SK-N-SH (cell line): ENCODE data around the gene CCDC40. TPM values are rescaled to one million over a fixed set of nuclear protein-coding genes. Genes with fewer than 3 reads are reported as not detected.

ENCODE experiments used
- CTCF ChIA-PET: fragments of 300-600, 350-600 bp; formaldehyde crosslinking; extraction: SDS; loops from one replicate; lab custom pipeline; 2021; lab: Yijun Ruan, JAX
- POLR2A ChIA-PET: fragments of 350-600 bp; sonication (Branson Sonifier 250); formaldehyde crosslinking; extraction: SDS; loops from one replicate; lab custom pipeline; 2020; ENCODE audit warnings: antibody characterized with exemption, inconsistent platforms; lab: Yijun Ruan, JAX
- DNase-seq: peaks from one replicate; pipeline ENCODE4 v3.0.0; 2012
- H2AFZ ChIP-seq: fragments of 200-600 bp; sonication (generic); 2 replicates; pipeline ENCODE4 v1.8.1; 2016; ENCODE audit warnings: antibody characterized with exemption, mild to moderate bottlenecking, low read depth
- H3F3A ChIP-seq: fragments of 200-600 bp; sonication (generic); replicated peaks from 2 replicates; pipeline ENCODE3; 2016; ENCODE audit warnings: antibody characterized with exemption, mild to moderate bottlenecking; ENCODE audit not compliant: insufficient read depth
- H3K27ac ChIP-seq, 2 experiments: fragments of 200-500 bp in 1 of 2; fragments of 200-600 bp in 1 of 2; sonication (Bioruptor generic) in 1 of 2; sonication (generic), shearing (Covaris generic) in 1 of 2; 2 replicates each; pipeline versions ENCODE4 v1.5.1 to v1.6.1; 2014 to 2016; ENCODE audit warnings: low read depth in 2 of 2, inconsistent platforms in 1 of 2, low read length in 1 of 2, mild to moderate bottlenecking in 1 of 2, mixed read lengths in 1 of 2
- H3K27me3 ChIP-seq: fragments of 200-600 bp; sonication (generic), shearing (Covaris generic); 2 replicates; pipeline ENCODE4 v1.6.1; 2016; ENCODE audit warnings: mixed run types; ENCODE audit not compliant: insufficient read depth
- H3K36me3 ChIP-seq, 2 experiments: fragments of 200-500 bp in 1 of 2; fragments of 200-600 bp in 1 of 2; sonication (Bioruptor generic) in 1 of 2; sonication (generic) in 1 of 2; replicated peaks in 1 of 2; 2 replicates each; pipeline versions ENCODE3 to v1.5.1; 2014 to 2016; ENCODE audit warnings: low read length in 1 of 2, mild to moderate bottlenecking in 1 of 2; ENCODE audit not compliant: insufficient read depth in 2 of 2, control insufficient read depth in 1 of 2
- H3K4me1 ChIP-seq, 2 experiments: fragments of 200-500 bp in 1 of 2; fragments of 200-600 bp in 1 of 2; sonication (Bioruptor generic) in 1 of 2; sonication (generic), shearing (Covaris generic) in 1 of 2; 2 replicates each; pipeline versions ENCODE4 v1.5.1 to v1.6.1; 2014 to 2016; ENCODE audit warnings: low read depth in 1 of 2, low read length in 1 of 2, mixed run types in 1 of 2; ENCODE audit not compliant: insufficient read depth in 2 of 2, control insufficient read depth in 1 of 2
- H3K4me2 ChIP-seq: fragments of 200-600 bp; sonication (generic), shearing (Covaris generic); 2 replicates; pipeline ENCODE4 v1.6.1; 2017; ENCODE audit warnings: mixed run types
- H3K4me3 ChIP-seq, 2 experiments: fragments of 200-500 bp in 1 of 2; fragments of 200-600 bp in 1 of 2; sonication (Bioruptor generic) in 1 of 2; sonication (generic), shearing (Covaris generic) in 1 of 2; 2 replicates each; pipeline versions ENCODE4 v1.5.1 to v1.8.1; 2014 to 2016; ENCODE audit warnings: low read depth in 2 of 2, inconsistent platforms in 1 of 2, low read length in 1 of 2, mild to moderate bottlenecking in 1 of 2, mixed read lengths in 1 of 2, moderate library complexity in 1 of 2
- H3K79me2 ChIP-seq: fragments of 200-600 bp; sonication (generic); 2 replicates; pipeline ENCODE4 v1.8.1; 2017; ENCODE audit warnings: mild to moderate bottlenecking; ENCODE audit not compliant: insufficient read depth
- H3K9ac ChIP-seq: fragments of 200-600 bp; sonication (generic); 2 replicates; pipeline ENCODE4 v1.6.1; 2017; ENCODE audit warnings: mixed run types
- H3K9me2 ChIP-seq: fragments of 200-600 bp; sonication (generic); 2 replicates; pipeline ENCODE4 v1.6.1; 2017; ENCODE audit warnings: mixed run types
- H3K9me3 ChIP-seq: fragments of 200-600 bp; sonication (generic); 2 replicates; pipeline ENCODE4 v1.6.1; 2017; ENCODE audit warnings: mixed run types, mild to moderate bottlenecking, moderate library complexity
- H4K20me1 ChIP-seq: fragments of 200-600 bp; sonication (generic); 2 replicates; pipeline ENCODE4 v1.6.1; 2017; ENCODE audit warnings: mild to moderate bottlenecking, mixed run types; ENCODE audit not compliant: insufficient read depth
- CTCF ChIP-seq: fragments of 200-600 bp; sonication (generic); IDR thresholded peaks from 2 replicates; pipeline ENCODE4 v1.6.1; 2017; ENCODE audit warnings: antibody characterized with exemption, mild to moderate bottlenecking, moderate library complexity
- EP300 ChIP-seq, 2 experiments: IDR thresholded peaks; 2 replicates each; pipeline versions ENCODE4 v1.4.0 to v1.6.1; 2012; ENCODE audit warnings: borderline replicate concordance in 1 of 2, low read depth in 1 of 2, low read length in 1 of 2
- EZH2phosphoT487 ChIP-seq: fragments of 200-600 bp; sonication (generic); IDR thresholded peaks from 2 replicates; pipeline ENCODE4 v1.6.1; 2017; ENCODE audit warnings: low read depth, mixed run types, mild to moderate bottlenecking, antibody characterized with exemption, moderate library complexity, borderline replicate concordance
- FOSL2 ChIP-seq: IDR thresholded peaks from 2 replicates; pipeline ENCODE4 v1.4.0; 2012; ENCODE audit warnings: low read depth, mild to moderate bottlenecking, moderate library complexity, borderline replicate concordance
- FOXJ3 ChIP-seq: sonication (generic); formaldehyde crosslinking; IDR thresholded peaks from 2 replicates; pipeline ENCODE4 v1.5.1; 2020; ENCODE audit warnings: mild to moderate bottlenecking, missing genetic modification reagents
- FOXM1 ChIP-seq: IDR thresholded peaks from 2 replicates; pipeline ENCODE4 v1.4.0; 2012; ENCODE audit warnings: low read depth, mild to moderate bottlenecking
- GABPA ChIP-seq: IDR thresholded peaks from 2 replicates; pipeline ENCODE4 v1.4.0; 2012; ENCODE audit warnings: low read depth, mild to moderate bottlenecking
- GATA2 ChIP-seq: sonication (generic); formaldehyde crosslinking; IDR thresholded peaks from 2 replicates; pipeline ENCODE4 v1.5.0; 2020; ENCODE audit warnings: mild to moderate bottlenecking, missing genetic modification reagents
- IRF3 ChIP-seq: fragments of 150-350 bp; IDR thresholded peaks from 2 replicates; pipeline ENCODE4 v1.6.1; 2016; ENCODE audit warnings: mild to moderate bottlenecking, low read depth, low read length
- MAX ChIP-seq: IDR thresholded peaks from 2 replicates; pipeline ENCODE4 v1.4.0; 2012; ENCODE audit warnings: low read depth
- MXI1 ChIP-seq: IDR thresholded peaks from 2 replicates; pipeline ENCODE4 v1.6.1; 2012; ENCODE audit warnings: mild to moderate bottlenecking, low read depth, low read length, improper control_type of control experiment
- NFIC ChIP-seq: IDR thresholded peaks from 2 replicates; pipeline ENCODE4 v1.4.0; 2012; ENCODE audit warnings: borderline replicate concordance
- NRF1 ChIP-seq: IDR thresholded peaks from 2 replicates; pipeline ENCODE4 v1.6.1; 2012; ENCODE audit warnings: low read depth, mild to moderate bottlenecking, low read length
- POLR2AphosphoS5 ChIP-seq: IDR thresholded peaks from 2 replicates; pipeline ENCODE4 v1.6.1; 2012; ENCODE audit warnings: low read depth, low read length
- RAD21 ChIP-seq: IDR thresholded peaks from 2 replicates; pipeline ENCODE4 v1.6.1; 2012; ENCODE audit warnings: mild to moderate bottlenecking, low read length
- RFX5 ChIP-seq: IDR thresholded peaks from 2 replicates; pipeline ENCODE4 v1.6.1; 2012; ENCODE audit warnings: mild to moderate bottlenecking, improper control_type of control experiment, low read length
- RXRA ChIP-seq: IDR thresholded peaks from 2 replicates; pipeline ENCODE4 v1.4.0; 2012; ENCODE audit warnings: low read depth, mild to moderate bottlenecking, borderline replicate concordance
- SMC3 ChIP-seq: IDR thresholded peaks from 2 replicates; pipeline ENCODE4 v1.6.1; 2012; ENCODE audit warnings: low read depth, low read length, improper control_type of control experiment
- WGBS: methylation state at CpG from one replicate; pipeline ENCODE4 v1.1.6; 2017; ENCODE audit warnings: low lambda C conversion rate; 5-methylcytosine and 5-hydroxymethylcytosine counted together
- polyA plus RNA-seq, 3 experiments: library from polyadenylated mRNA; depleted of rRNA; stranded (reverse); fragments of >200 nt; gene quantifications; 2 replicates each; pipeline ENCODE4 v1.2.3, GENCODE V29; 2012

Gene CCDC40
- polyA plus RNA-seq, 1 of the 3 experiments (the other 2 are of a cell fraction), result 17.3 TPM

- Histone ChIP-seq H3K4me1 (peaks cover 6 to 22% of the 10 kb centered on the region in 2 experiments; a peak in 3 of 4 replicates), H2AFZ (no peak overlapping the region), H3K9ac (no peak overlapping the region), H4K20me1 (no peaks in the 10 kb centered on the region), H3K36me3 (peaks cover 0 to 12% of the 10 kb centered on the region in 2 experiments), H3K4me2 (no peak overlapping the region), H3K9me2 (no peaks in the 10 kb centered on the region), H3K9me3 (no peaks in the 10 kb centered on the region), H3K79me2 (peaks cover 8% of the 10 kb centered on the region), H3F3A (no peaks in the 10 kb centered on the region), H3K27me3 (no peaks in the 10 kb centered on the region), H3K4me3 (no peak overlapping the region), H3K27ac (no peak overlapping the region)
- 90% methylated on average over 26 of the region's 29 CpGs for WGBS
- POLR2A ChIA-PET, result no interaction called here
- TF ChIP-seq NFIC (no peak), EP300 (IDR thresholded peaks at IDR 0.05; ENCODE audit: borderline replicate concordance in 1 of 2, low read depth in 1 of 2, low read length in 1 of 2) (no peak), FOSL2 (no peak), MXI1 (no peak), RXRA (no peak), IRF3 (no peak), SMC3 (no peak), MAX (no peak), GABPA (no peak), NRF1 (no peak), EZH2phosphoT487 (no peak), POLR2AphosphoS5 (no peak), RAD21 (no peak), GATA2 (no peak), RFX5 (no peak)
- CTCF ChIA-PET, result interaction anchor here (0.7 to 2.7 kb wide), 4 partner anchors 9 to 42 kb away, joined by 3 to 10 read pairs (median 4); partner anchors contain the start of gene EIF4A3
- peak; percentile 56 for DNase-seq
Measured at GRCh38 chr17:80105762-80106161, 69.3 kb downstream of the CCDC40 start.

- Histone ChIP-seq H2AFZ (no peak overlapping the region), H3K9me2 (no peaks in the 10 kb centered on the region), H3K79me2 (peaks cover 8% of the 10 kb centered on the region), H3K4me2 (no peak overlapping the region), H4K20me1 (no peaks in the 10 kb centered on the region)
- CTCF ChIA-PET, result interaction anchor here (2.7 kb wide), 1 partner anchor 23 kb away, joined by 10 read pairs; no protein-coding TSS in a partner anchor
- TF ChIP-seq MXI1 (no peak), EP300 (IDR thresholded peaks at IDR 0.05; ENCODE audit: borderline replicate concordance in 1 of 2, low read depth in 1 of 2, low read length in 1 of 2) (no peak), CTCF (no peak), MAX (no peak), FOSL2 (no peak), FOXM1 (no peak), GABPA (no peak), SMC3 (no peak), FOXJ3 (CRISPR knock-in tag) (no peak), IRF3 (no peak)
- TF ChIP-seq, all 33 proteins: peak for 0
- Histone ChIP-seq H3K4me1 (peaks cover 6 to 20% of the 10 kb centered on the region in 2 experiments; a peak in 3 of 4 replicates), H3K27ac (no peak overlapping the region), H3F3A (no peaks in the 10 kb centered on the region), H3K9ac (no peak overlapping the region), H3K4me3 (no peak overlapping the region), H3K27me3 (no peaks in the 10 kb centered on the region), H3K36me3 (peaks cover 0 to 12% of the 10 kb centered on the region in 2 experiments), H3K9me3 (no peaks in the 10 kb centered on the region)
- 90% methylated on average over 10 of the region's 10 CpGs for WGBS
- POLR2A ChIA-PET, result no interaction called here
- DNase-seq, result peak; percentile 48
Measured at GRCh38 chr17:80106176-80106575, 69.7 kb downstream of the CCDC40 start.
